ENCODE data around the gene ZNF525.

Gene ZNF525

GRCh38 chr19:53365899-53366493 is 491 bp downstream of the ZNF525 start:
- no peak for TF ChIP-seq CTCF (IDR thresholded peaks at IDR 0.05)

- TF ChIP-seq CTCF (IDR thresholded peaks at IDR 0.05) = no peak
Observed at GRCh38 chr19:53372196-53372595, 6.7 kb downstream of the ZNF525 start.

- no peak for TF ChIP-seq CTCF (IDR thresholded peaks at IDR 0.05)
Observed at GRCh38 chr19:53374288-53374687, 8.8 kb downstream of the ZNF525 start.

- no peak for TF ChIP-seq CTCF (IDR thresholded peaks at IDR 0.05)
Observed at GRCh38 chr19:53374743-53375142, 9.2 kb downstream of the ZNF525 start.

- no peak for TF ChIP-seq CTCF (IDR thresholded peaks at IDR 0.05)
Observed at GRCh38 chr19:53381376-53381775, 15.9 kb downstream of the ZNF525 start.

- no peak for TF ChIP-seq CTCF (IDR thresholded peaks at IDR 0.05)
Observed at GRCh38 chr19:53388168-53388567, 22.7 kb downstream of the ZNF525 start.

- TF ChIP-seq CTCF (IDR thresholded peaks at IDR 0.05) = no peak
Observed at GRCh38 chr19:53388904-53389303, 23.4 kb downstream of the ZNF525 start.

- TF ChIP-seq CTCF (IDR thresholded peaks at IDR 0.05) = no peak
Observed at GRCh38 chr19:53389571-53389970, 24.1 kb downstream of the ZNF525 start.

All from LNCAP (cell line).